ENCODE results near the gene AKR1C3.
"Not testable (repeated sequence)": the region's sequence is repeated elsewhere in the genome, so short reads cannot be mapped to it uniquely, and the experiment has no call there.

The AKR1C3 gene

DNA sequence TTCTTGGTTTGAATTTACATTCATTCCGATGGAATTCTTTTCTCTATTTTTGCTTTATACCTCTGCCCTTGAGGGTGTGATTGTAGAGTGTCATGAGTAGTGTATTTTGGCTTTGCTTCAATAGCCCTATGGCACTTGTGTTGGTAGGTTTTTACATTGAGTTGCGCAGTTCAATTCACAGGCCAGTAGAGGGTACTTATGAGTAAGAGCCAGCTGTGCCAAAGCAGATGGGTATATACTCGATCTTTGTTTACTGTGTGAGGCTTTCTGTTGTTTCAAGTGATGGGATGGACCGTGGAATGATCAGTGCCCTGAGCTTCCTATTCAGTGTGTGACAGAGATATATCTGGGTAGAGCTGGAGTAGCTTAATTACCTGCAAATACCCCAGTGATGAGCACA, 4.3 kb upstream of the AKR1C3 start:
- DNase-seq (ENCODE audit: low read depth), result no peak

DNA sequence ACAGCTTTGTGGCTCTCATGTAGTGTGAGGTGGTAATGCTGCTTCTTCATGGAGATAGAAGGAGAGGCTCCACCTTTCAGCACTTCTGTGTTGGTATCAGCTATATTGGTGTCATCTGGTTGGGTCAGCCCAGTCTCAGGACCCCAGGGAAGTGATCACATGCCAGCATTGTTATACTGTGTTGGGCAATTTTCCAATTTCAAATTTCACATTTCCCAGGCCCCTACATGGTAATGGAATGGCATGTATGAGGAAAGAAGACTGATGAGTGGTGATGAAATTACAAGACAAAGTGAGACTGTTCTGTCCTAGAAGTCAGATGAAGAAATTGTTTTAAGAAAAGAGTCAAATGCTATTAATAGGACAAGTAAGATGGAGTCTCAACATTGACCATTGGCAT, 3.7 kb upstream of the AKR1C3 start:
- DNase-seq (ENCODE audit: low read depth), result no peak

DNA sequence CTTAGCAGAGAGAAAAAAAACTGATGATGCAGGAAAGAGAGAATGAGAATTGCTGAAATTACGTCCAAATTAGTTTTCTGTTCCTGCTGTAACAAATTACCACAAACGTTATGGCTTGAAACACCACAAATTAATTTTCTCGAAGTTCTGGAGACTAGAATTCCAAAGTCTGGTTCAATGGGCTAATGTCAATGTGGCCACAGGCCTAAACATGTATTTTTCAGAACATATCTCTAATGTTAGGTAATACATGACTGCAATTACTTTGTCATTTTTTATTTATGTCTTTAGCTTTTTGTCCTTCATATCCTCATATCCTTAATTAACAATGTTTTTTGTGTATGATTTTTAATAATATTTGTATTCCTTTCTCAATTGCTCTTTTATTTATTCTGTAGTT, 3.0 kb upstream of the AKR1C3 start:
- DNase-seq (ENCODE audit: low read depth), result no peak

DNA sequence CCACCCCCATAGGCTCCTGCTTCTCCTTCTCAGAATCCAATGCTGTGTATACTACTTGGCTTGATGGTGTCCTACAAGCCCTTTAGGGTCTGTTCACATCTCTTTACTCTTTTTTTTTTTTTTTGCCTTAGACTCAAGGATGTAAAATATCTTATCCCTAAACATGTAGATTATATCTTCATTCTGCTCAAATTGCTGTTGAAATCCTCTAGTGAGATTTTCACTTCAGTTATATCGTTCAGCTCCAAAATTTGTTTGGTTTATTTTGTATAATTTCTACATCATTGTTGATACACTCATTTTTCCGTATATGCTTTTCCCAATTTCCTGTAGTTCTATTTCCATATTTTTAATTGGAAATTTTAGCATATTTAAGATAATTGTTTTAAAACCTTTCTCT, 1.8 kb upstream of the AKR1C3 start:
- DNase-seq (ENCODE audit: low read depth), result no peak

DNA sequence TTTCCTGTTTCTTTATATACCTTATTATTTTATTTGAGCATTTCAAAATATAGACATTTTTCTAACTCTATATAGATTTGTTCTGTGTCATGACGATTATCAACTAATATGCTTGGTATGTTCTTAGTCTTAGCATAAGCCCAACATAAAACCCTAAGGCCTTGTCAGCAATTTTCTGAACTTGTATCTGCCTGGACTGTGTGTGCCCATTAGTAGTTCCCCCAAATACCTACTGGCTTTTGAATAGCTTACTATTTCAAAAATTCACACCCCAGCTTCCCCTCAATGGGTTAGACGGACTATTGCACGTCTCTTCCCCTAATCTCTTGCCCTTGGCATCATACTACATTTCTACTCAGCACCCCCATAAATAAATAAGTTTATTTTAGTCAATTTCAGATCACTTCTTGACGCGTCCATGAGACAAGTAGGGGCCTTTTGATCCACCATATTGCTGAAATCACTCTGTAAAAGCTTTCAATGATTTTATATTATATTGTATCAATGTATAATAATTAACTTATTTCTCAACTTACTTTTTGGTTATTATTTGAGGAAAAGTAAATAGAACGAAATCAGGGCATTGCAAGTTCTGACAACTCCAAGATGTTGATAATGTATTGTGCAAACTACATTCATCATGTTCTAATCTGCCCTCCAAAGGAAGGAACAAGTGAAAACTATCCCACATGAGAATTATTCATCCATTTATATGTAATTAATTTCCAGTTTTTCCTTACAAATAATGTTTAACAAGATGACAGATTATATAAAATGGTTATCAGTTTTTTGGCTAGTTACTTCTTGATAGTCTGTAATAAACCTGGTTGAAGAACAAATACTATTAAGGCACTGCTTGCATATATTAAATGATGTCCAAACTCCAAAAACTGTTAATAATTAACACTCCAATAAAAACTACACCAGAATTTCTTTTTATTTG, 1.1 kb upstream of the AKR1C3 start:
- DNase-seq (ENCODE audit: low read depth), result no peak

DNA sequence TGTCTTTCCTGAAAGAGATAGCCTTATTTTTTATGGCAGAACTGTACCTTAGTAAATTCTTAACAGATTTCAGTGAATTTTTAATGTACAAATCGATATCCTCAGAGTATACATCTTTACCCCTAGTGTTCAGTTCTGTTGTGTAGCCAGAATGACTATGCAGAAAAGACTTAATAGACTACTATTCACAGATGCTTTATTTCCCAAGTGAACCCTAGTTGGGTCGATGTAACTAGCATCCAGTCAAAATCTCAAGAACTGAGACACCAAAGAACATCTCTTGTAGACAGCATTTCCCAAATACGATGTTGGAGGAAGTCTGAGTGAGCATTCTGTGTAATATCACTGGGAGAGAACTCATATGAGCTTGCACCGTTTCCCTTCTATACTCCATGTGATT, 1.5 kb downstream of the AKR1C3 start:
- no peak for DNase-seq (ENCODE audit: low read depth)

DNA sequence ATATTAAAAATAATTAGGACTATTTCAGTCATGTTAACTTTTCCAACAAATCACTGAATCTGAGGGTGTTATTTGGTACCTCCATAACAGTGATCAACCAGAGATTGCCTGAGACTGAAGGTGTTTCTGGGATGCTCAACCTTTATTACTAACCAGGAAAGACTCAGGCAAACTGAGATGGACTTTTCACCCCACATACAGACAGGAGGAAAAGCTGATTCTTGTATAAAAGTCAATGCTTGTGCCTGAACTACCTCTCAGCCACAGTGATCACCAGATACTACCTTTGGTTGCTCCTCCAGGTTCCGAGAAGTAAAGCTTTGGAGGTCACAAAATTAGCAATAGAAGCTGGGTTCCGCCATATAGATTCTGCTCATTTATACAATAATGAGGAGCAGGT, 1.9 kb downstream of the AKR1C3 start:
- DNase-seq (ENCODE audit: low read depth), result no peak

DNA sequence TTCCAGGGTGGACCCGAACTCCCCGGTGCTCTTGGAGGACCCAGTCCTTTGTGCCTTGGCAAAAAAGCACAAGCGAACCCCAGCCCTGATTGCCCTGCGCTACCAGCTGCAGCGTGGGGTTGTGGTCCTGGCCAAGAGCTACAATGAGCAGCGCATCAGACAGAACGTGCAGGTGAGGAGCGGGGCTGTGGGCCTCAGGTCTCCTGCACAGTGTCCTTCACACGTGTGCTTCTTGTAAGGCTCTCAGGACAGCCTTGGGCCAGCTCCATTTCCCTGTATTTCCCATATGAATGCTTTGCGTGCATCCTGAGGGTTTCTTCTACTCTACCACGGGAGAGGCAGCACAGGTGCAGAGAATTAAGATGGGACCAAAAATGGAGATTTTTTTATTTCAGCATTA, 8.3 kb downstream of the AKR1C3 start:
- DNase-seq (ENCODE audit: low read depth), result not testable (repeated sequence)

DNA sequence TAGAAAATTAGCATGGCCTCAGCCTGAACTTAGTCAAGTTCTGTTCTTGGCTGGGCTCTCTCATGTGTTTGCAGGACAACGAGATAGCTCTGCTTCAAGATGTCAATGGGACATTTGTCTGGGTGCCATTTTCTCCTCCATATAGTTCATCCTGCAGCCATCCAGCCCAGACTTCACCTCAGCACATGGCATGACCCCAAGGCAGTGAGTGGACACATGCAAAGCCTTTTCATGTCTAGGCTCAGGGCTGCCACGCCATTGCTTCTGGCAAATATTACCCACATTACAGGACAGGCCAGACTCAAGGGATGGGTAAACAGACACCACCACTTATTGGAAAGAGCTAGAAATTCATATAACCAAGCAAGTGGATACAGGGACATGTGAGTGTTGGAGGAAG, 9.3 kb downstream of the AKR1C3 start:
- DNase-seq (ENCODE audit: low read depth), result no peak

DNA sequence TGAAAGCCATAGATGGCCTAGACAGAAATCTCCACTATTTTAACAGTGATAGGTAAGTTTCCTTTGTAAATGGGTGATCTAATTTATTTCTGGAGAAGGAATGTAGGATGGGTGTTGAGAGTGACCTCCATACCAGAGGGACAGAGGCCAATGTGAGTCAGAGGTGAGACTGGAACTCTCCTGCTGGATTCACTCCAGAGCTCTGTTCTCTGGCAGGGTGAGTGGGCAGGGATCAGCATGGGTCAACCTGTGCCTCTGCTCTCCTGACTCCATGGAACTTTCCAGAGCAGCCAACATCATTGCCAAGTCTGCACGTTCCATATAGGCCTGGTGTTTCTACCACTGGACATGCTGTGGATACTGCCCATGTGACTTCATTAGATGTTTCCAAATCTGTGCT, 11.4 kb downstream of the AKR1C3 start:
- no peak for DNase-seq (ENCODE audit: low read depth)

DNA sequence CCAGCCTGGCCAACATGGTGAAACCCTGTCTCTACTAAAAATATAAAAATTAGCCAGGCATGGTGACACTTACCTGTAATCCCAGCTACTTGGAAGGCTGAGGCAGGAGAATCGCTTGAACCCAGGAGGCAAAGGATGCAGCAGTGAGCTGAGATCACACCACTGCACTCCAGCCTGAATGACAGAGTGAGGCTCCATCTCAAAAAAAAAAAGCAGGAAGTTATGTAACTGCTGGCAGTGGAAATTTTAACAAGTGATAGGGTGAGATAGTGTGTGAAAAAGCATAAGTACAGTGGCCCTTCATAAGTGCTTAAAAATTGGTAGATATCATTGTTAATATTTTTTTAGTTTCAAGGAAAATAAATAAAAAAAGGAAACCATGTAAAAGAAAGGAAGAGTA, 12.3 kb downstream of the AKR1C3 start:
- no peak for DNase-seq (ENCODE audit: low read depth)

DNA sequence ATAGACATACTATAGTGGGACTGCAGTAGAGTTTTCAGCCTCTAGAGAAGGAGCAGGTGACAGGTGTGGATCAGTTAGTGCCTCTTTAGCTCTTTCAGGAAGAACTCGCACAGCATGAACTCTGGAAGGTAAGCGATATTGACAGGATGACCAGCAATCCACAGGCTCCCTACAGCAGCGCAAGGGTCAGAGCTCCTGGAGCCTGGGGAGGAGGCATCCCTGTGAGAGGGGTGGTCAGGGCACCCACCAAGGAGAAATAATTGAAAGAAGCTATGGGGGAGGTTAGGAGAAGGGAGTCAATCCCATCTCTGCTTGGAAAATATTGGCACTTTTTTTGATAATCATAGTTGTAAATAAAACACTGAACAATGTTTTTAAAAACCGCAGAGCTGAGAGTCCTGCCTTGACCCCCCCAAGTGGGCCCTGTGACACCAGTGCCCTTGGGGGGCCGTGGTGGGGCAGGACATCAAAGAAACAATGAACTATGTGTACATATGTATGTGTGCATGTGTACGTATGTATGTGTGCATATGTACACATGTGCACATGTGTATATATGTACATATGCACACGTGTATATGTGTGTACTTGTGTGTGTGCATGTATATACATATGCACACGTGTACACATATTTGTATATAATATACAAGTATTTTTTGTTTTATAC, 13.8 kb downstream of the AKR1C3 start:
- DNase-seq (ENCODE audit: low read depth), result no peak

DNA sequence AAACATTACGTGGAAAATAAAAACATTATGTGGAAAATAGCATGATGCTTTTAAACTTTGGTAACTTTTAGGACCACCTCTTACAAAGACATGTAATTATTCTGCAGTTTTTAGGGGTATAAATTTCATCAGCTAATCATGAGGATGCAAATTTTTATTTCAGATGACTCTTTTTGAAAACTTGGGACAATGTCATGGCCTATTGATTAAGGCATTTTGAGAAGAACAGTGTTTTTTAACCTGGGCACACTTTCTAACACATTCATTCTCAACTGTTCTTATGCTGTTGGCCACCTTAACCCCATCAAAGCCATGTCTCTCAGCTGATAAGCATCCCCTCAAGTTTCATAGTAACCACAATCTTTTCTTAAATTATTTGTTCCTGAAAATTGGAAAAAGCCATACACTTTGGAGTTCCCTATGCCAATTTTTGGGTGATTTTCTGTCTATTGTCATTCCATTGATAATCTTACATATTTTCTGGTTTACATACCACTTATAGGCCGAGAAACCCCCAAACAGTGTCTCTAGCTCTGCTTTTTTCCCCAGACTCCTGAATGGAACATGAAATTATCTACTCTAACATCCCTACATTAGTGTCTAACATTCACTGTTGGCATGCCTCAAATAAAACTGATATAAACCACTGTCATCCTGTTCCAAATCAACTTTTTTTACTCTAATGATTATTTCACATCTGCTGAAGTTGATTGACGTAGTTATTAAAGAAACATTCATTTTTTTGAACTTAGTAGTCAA, 14.6 kb downstream of the AKR1C3 start:
- DNase-seq (ENCODE audit: low read depth), result no peak

DNA sequence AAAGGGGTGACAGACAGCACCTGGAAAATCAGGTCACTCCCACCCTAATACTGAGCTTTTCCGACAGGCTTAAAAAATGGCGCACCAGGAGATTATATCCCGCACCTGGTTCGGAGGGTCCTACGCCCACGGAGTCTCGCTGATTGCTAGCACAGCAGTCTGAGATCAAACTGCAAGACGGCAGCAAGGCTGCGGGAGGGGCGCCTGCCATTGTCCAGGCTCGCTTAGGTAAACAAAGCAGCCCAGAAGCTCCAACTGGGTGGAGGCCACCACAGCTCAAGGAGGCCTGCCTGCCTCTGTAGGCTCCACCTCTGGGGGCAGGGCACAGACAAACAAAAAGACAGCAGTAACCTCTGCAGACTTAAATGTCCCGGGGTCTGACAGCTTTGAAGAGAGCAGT, 15.6 kb downstream of the AKR1C3 start:
- DNase-seq (ENCODE audit: low read depth), result not testable (repeated sequence)

DNA sequence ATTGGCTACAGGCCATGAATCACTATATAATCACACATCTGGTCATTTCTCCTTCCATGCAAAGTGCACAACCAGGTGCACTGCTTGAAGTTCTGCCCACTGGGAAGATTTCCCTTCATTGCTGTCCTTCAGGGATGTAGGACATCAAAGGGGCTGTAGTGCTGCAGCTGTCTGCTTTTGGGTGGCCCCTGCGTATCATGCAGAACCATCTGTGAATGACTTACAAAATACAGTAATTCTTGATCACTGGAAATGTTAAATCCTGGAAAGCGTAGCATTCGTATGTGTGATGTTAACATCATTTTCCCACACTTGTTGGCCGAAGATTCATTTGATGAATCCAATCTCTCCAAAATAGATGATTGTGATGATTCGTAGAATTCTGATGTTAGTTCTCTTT, 22.4 kb downstream of the AKR1C3 start:
- no peak for DNase-seq (ENCODE audit: low read depth)

DNA sequence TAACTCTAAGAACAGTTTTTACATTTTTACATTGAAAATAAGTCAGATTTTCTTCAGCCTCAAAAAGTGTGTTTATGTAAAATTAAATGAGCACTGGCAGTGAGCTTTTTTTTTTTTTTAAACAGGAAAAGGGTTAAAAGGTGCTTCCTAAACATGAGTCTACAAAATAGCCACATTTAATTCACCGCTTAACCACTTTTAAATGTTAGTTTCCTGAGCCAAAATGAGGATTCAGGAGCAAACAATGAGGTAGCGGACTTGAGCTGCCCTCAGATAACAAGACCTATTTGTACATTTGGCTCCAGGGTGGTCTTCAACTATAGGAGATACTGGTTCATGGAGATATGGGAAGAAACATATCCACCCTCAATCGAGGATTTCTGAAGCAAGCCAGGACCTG, 22.8 kb downstream of the AKR1C3 start:
- no peak for DNase-seq (ENCODE audit: low read depth)

DNA sequence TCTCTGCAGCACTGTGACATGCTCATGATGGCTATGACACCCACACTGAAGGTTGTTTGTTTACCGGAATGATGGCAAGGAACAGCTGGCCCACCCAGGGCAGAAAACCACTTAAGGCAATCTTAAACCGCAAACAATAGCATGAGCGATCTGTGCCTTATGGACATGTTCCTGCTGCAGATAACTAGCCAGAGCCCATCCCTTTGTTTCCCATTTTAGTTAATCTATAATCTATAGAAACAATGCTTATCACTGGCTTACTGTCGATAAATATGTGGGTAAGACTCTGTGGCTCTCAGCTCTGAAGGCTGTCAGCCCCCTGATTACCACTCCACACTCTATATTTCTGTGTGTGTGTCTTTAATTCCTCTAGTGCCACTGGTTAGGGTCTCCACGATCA, 25.8 kb downstream of the AKR1C3 start:
- not testable (repeated sequence) for DNase-seq (ENCODE audit: low read depth)

DNA sequence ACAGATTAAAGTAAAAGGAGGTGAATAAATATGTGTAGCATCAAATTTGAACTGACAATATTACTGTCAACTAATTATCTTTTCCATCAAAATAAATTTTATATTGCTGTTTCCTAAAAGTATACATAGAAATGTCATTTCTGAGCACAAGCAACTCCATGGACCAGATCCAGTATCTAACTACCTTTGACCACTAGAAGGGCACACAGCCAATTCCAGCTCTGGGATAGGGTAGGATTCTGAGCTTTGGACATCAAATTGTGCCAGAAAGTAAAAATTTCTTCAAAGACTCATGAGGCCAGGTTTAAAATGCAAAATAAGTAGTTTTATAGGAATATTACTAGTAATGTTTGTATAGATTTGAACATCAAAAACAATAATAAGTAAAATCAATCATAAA, 29.7 kb downstream of the AKR1C3 start:
- DNase-seq (ENCODE audit: low read depth), result no peak

DNA sequence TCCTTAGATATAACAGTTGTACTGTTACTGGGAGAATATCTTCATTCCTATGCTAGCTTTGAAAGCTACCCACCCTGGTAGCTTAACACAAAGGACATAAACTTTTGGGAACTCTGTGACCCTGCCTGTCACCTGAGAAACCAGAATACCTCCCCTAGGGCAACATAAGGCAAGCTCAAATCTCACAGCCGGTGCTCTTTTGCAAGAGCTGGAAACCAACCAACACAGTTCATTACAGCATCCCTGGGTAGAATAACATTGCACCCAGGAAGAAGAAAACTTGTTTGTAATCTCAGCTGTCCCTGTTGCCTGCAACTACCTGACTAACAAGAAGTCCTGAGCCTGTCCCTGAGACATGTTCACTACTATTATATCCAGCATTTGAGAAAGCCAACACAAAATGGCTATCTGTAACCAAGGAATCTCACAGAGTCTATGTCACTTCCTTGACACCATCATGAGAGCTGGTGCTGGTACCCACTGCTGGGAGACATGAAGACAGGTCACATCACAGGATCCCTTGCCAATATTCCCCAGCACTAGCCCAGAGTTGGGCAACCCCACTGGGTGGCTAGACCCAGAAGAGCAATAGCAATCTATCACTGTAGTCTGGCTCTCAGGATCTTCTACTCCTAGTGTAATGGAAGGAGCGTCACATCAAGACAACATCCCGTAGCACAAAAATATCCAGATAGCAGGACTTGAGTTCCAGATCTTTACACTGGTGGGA, 31.3 kb downstream of the AKR1C3 start:
- DNase-seq (ENCODE audit: low read depth), result no peak

DNA sequence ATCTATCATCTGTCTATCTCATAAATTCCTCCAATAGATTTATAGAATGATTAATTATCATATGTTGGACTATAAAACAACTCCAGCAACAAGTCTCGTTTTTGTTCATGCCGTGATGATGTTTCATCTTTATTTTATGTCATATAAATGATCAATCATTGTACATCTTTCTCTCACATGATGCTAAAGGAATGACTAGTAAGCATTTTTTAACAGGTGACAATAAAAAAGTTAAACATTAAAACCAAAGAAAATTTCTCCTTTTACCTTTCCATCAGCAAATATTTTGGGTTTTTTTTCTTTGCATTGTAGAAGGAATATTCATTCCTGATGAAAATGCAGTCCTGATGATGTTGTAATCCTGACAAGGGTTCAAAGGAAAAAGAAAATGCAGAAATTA, 41.4 kb downstream of the AKR1C3 start:
- DNase-seq (ENCODE audit: low read depth), result no peak

DNA sequence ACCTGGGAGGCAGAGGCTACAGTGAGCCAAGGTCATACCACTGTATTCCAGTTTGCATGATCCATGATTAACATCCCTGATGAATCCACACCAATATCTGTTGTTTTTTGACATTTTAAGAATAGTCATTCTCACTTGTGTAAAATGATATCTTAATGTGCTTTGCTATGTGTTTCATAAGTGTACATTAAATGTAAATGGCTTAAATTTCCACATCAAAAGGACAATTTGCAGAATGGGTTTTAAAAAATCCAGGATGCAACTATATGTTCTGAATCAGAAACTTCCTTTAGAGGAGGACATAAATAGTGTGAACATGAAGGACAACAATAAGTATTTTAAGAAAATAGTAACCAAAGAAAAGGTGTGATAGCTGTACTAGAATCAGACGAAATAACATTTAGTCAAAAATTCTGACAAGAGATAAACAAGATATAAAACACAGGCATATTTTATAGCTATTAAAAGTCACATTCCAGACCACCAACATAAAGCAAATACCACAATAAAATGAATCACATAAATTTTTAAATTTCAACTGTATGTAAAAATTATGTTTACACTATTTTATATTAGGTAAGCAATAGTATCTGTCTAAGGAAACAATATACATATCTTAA, 42.4 kb downstream of the AKR1C3 start:
- no peak for DNase-seq (ENCODE audit: low read depth)

DNA sequence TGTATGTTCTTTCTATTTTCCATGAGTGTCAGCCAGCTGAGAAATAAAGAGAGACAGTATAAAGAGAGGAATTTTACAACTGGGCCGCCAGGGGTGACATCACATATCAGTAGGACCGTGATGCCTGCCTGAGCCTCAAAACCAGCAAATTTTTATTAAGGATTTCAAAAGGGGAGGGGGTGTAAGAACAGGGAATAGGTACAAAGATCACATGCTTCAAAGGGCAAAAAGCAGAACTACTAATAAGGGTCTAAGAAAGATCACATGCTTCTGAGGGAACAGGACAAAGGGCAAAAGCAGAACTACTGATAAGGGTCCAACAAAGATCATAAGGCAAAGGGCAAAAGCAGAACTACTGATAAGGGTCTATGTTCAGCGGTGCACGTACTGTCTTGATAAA, 43.5 kb downstream of the AKR1C3 start:
- not testable (repeated sequence) for DNase-seq (ENCODE audit: low read depth)
